Measurements from ENCODE around the gene SLC25A1.
A peak's percentile ranks its signal among the peaks of the same experiment; 100 is the strongest.
"Not testable (repeated sequence)": the region's sequence is repeated elsewhere in the genome, so short reads cannot be mapped to it uniquely, and the experiment has no call there.

Gene SLC25A1

GRCh38 chr22:19158649-19159048 is 19.9 kb downstream of the SLC25A1 start:
- DNase-seq: not testable (repeated sequence)

- DNase-seq: not testable (repeated sequence)
These were observed 22.4 kb downstream of the SLC25A1 start for GRCh38 chr22:19156109-19156508.

GRCh38 chr22:19152942-19153883 is 25.3 kb downstream of the SLC25A1 start:
- no peak for DNase-seq

- DNase-seq: no peak
These were observed 27.0 kb downstream of the SLC25A1 start for GRCh38 chr22:19151329-19152191.

- DNase-seq: no peak
These were observed 27.8 kb downstream of the SLC25A1 start for GRCh38 chr22:19150482-19151328.

GRCh38 chr22:19149991-19150390 is 28.5 kb downstream of the SLC25A1 start, which contains the start of gene GSC2:
Gene GSC2 (minus strand): TSS chr22:19150292. CDS start chr22:19150283, 9 bp downstream.
- DNase-seq: no peak

GRCh38 chr22:19149047-19149883 is 29.3 kb downstream of the SLC25A1 start:
- DNase-seq: peak; percentile 42

GRCh38 chr22:19148417-19149046 is 30.0 kb downstream of the SLC25A1 start:
- DNase-seq: no peak

GRCh38 chr22:19147195-19147780 is 31.2 kb downstream of the SLC25A1 start:
- no peak for DNase-seq

- no peak for DNase-seq
These were observed 32.1 kb downstream of the SLC25A1 start for GRCh38 chr22:19146215-19146968.

- no peak for DNase-seq
These were observed 34.6 kb downstream of the SLC25A1 start for GRCh38 chr22:19143967-19144400.

GRCh38 chr22:19143212-19143611 is 35.3 kb downstream of the SLC25A1 start:
- DNase-seq: no peak

- no peak for DNase-seq
These were observed 36.1 kb downstream of the SLC25A1 start for GRCh38 chr22:19142394-19142793.

GRCh38 chr22:19139974-19140373 is 38.6 kb downstream of the SLC25A1 start:
- no peak for DNase-seq

GRCh38 chr22:19139001-19139356 is 39.6 kb downstream of the SLC25A1 start:
- DNase-seq: no peak

- no peak for DNase-seq
These were observed 40.1 kb downstream of the SLC25A1 start for GRCh38 chr22:19138217-19139000.

- no peak for DNase-seq
These were observed 40.9 kb downstream of the SLC25A1 start for GRCh38 chr22:19137384-19138216.

GRCh38 chr22:19136915-19137314 is 41.6 kb downstream of the SLC25A1 start:
- no peak for DNase-seq

All from activated effector memory CD4-positive, alpha-beta T cell treated with Interleukin-2 at 50 U/mL for 16 hours (primary cell).